H9 (cell line): ENCODE data around the gene MTCP1. TPM values are rescaled to one million over a fixed set of nuclear protein-coding genes. Genes with fewer than 3 reads are reported as not detected.
A peak's percentile ranks its signal among the peaks of the same experiment; 100 is the strongest.

Experiments
- DNase-seq: peaks from one replicate; pipeline ENCODE4 v3.0.0-alpha.2; 2017
- H2AFZ ChIP-seq: one replicate; pipeline ENCODE4 v1.6.1; 2013; ENCODE audit warnings: mild to moderate bottlenecking, low read length, control low read depth, moderate library complexity
- H2AK5ac ChIP-seq: 2 replicates; pipeline ENCODE4 v1.6.1; 2013; ENCODE audit warnings: low read length, control low read depth, mixed read lengths; ENCODE audit not compliant: insufficient read length
- H2BK120ac ChIP-seq: one replicate; pipeline ENCODE4 v1.6.1; 2013; ENCODE audit warnings: low read depth, mild to moderate bottlenecking, low read length, control low read depth, inconsistent platforms; ENCODE audit not compliant: poor library complexity, severe bottlenecking
- H2BK12ac ChIP-seq: 2 replicates; pipeline ENCODE4 v1.6.1; 2013; ENCODE audit warnings: low read length, control low read depth, mixed read lengths, low read depth; ENCODE audit not compliant: insufficient read length
- H2BK15ac ChIP-seq: 2 replicates; pipeline ENCODE4 v1.6.1; 2013; ENCODE audit warnings: low read depth, low read length, control low read depth
- H2BK20ac ChIP-seq: one replicate; pipeline ENCODE4 v1.6.1; 2013; ENCODE audit warnings: low read depth, mild to moderate bottlenecking, low read length, control low read depth, inconsistent platforms; ENCODE audit not compliant: poor library complexity, severe bottlenecking
- H2BK5ac ChIP-seq: 2 replicates; pipeline ENCODE4 v1.6.1; 2013; ENCODE audit warnings: low read length, control low read depth, mixed read lengths; ENCODE audit not compliant: insufficient read length
- H3K14ac ChIP-seq: 2 replicates; pipeline ENCODE4 v1.6.1; 2013; ENCODE audit warnings: low read length, control low read depth; ENCODE audit not compliant: insufficient read depth
- H3K18ac ChIP-seq: 2 replicates; pipeline ENCODE4 v1.6.1; 2013; ENCODE audit warnings: low read depth, mild to moderate bottlenecking, mixed read lengths, low read length, control low read depth; ENCODE audit not compliant: insufficient read length
- H3K23ac ChIP-seq: 2 replicates; pipeline ENCODE4 v1.6.1; 2013; ENCODE audit warnings: low read length, control low read depth, mixed read lengths, low read depth; ENCODE audit not compliant: insufficient read length
- H3K23me2 ChIP-seq: 2 replicates; pipeline ENCODE4 v1.6.1; 2013; ENCODE audit warnings: low read depth, mild to moderate bottlenecking, mixed read lengths, low read length, control low read depth; ENCODE audit not compliant: insufficient read length, poor library complexity, severe bottlenecking
- H3K27ac ChIP-seq: 2 replicates; pipeline ENCODE4 v1.5.1; 2013; ENCODE audit warnings: low read length, control low read depth, mixed read lengths, low read depth; ENCODE audit not compliant: insufficient read length
- H3K27me3 ChIP-seq: 2 replicates; pipeline ENCODE4 v1.6.1; 2013; ENCODE audit warnings: low read length, control low read depth, inconsistent platforms; ENCODE audit not compliant: insufficient read depth
- H3K4ac ChIP-seq: 2 replicates; pipeline ENCODE4 v1.6.1; 2013; ENCODE audit warnings: low read depth, mild to moderate bottlenecking, control low read depth, inconsistent platforms, low read length, moderate library complexity
- H3K4me1 ChIP-seq: 2 replicates; pipeline ENCODE4 v1.6.1; 2013; ENCODE audit warnings: low read length, control low read depth, inconsistent platforms; ENCODE audit not compliant: insufficient read depth
- H3K4me2 ChIP-seq: 2 replicates; pipeline ENCODE4 v1.6.1; 2013; ENCODE audit warnings: low read length, control low read depth, mixed read lengths; ENCODE audit not compliant: insufficient read length, insufficient read depth
- H3K56ac ChIP-seq: 2 replicates; pipeline ENCODE4 v1.6.1; 2013; ENCODE audit warnings: low read depth, mild to moderate bottlenecking, mixed read lengths, low read length, control low read depth; ENCODE audit not compliant: insufficient read length
- H3K79me1 ChIP-seq: 2 replicates; pipeline ENCODE4 v1.6.1; 2013; ENCODE audit warnings: low read depth, mild to moderate bottlenecking, moderate library complexity, low read length, control low read depth, inconsistent platforms; ENCODE audit not compliant: insufficient read depth, poor library complexity, severe bottlenecking
- H3K79me2 ChIP-seq: 2 replicates; pipeline ENCODE4 v1.6.1; 2013; ENCODE audit warnings: low read length, control low read depth, inconsistent platforms; ENCODE audit not compliant: insufficient read depth
- H3K9ac ChIP-seq: 2 replicates; pipeline ENCODE4 v1.6.1; 2013; ENCODE audit warnings: low read length, control low read depth, mixed read lengths; ENCODE audit not compliant: insufficient read length; ENCODE audit errors: extremely low read depth
- H3K9me3 ChIP-seq: one replicate; pipeline ENCODE4 v1.6.1; 2013; ENCODE audit warnings: low read depth, low read length, inconsistent platforms; ENCODE audit not compliant: control insufficient read depth
- H3T11ph ChIP-seq: one replicate; pipeline ENCODE4 v1.6.1; 2013; ENCODE audit warnings: mild to moderate bottlenecking, low read length, control low read depth, inconsistent platforms
- H4K20me1 ChIP-seq: one replicate; pipeline ENCODE4 v1.6.1; 2013; ENCODE audit not compliant: control insufficient read depth, insufficient read length, insufficient read depth
- H4K5ac ChIP-seq: 2 replicates; pipeline ENCODE4 v1.6.1; 2013; ENCODE audit warnings: low read depth, mild to moderate bottlenecking, mixed read lengths, low read length, control low read depth; ENCODE audit not compliant: insufficient read length
- H4K8ac ChIP-seq: replicated peaks from 2 replicates; pipeline ENCODE4 v1.6.1; 2013; ENCODE audit warnings: low read length, control low read depth, mixed read lengths, low read depth; ENCODE audit not compliant: insufficient read length
- H4K91ac ChIP-seq: 2 replicates; pipeline ENCODE4 v1.6.1; 2013; ENCODE audit warnings: low read depth, mild to moderate bottlenecking, moderate library complexity, mixed read lengths, low read length, control low read depth; ENCODE audit not compliant: insufficient read length
- H3K27ac Mint-ChIP-seq, 3 experiments: 2 replicates in 2 of 3; 3 replicates in 1 of 3; pipeline ENCODE4 v1.8.0; 2020 to 2021; ENCODE audit warnings: mixed read lengths in 3 of 3, mild to moderate bottlenecking in 1 of 3, moderate library complexity in 1 of 3
- H3K27me3 Mint-ChIP-seq: 2 replicates; pipeline ENCODE4 v1.8.0; 2021; ENCODE audit warnings: low read depth, mild to moderate bottlenecking, moderate library complexity, mixed read lengths
- H3K36me3 Mint-ChIP-seq, 3 experiments: 2 replicates in 2 of 3; 3 replicates in 1 of 3; pipeline ENCODE4 v1.8.0; 2020 to 2021; ENCODE audit warnings: low read depth in 3 of 3, mixed read lengths in 3 of 3; ENCODE audit not compliant: insufficient read depth in 1 of 3
- H3K4me1 Mint-ChIP-seq, 2 experiments: 2 replicates each; pipeline ENCODE4 v1.8.0; 2020; ENCODE audit warnings: mixed read lengths in 2 of 2
- H3K4me3 Mint-ChIP-seq, 2 experiments: 2 replicates in 1 of 2; 3 replicates in 1 of 2; pipeline ENCODE4 v1.8.0; 2020 to 2021; ENCODE audit warnings: mild to moderate bottlenecking in 2 of 2, mixed read lengths in 2 of 2, moderate library complexity in 1 of 2
- H3K9me3 Mint-ChIP-seq, 2 experiments: 2 replicates in 1 of 2; 3 replicates in 1 of 2; pipeline ENCODE4 v1.8.0; 2020; ENCODE audit warnings: mild to moderate bottlenecking in 2 of 2, mixed read lengths in 2 of 2, moderate library complexity in 1 of 2
- CTCF ChIP-seq: fragments of 200-600 bp; sonication (generic); conservative IDR thresholded peaks from 3 replicates; pipeline ENCODE4 v1.8.0; 2021; ENCODE audit warnings: antibody characterized with exemption, mild to moderate bottlenecking
- WGBS: extraction: QIAGEN DNeasy Blood & Tissue Kit; methylation state at CpG from one replicate; pipeline ENCODE4 v1.1.7; 2013; ENCODE audit warnings: missing lambda C conversion rate, low lambda C conversion rate, mixed read lengths; ENCODE audit not compliant: insufficient read length; ENCODE audit errors: extremely low coverage; 5-methylcytosine and 5-hydroxymethylcytosine counted together
- total RNA-seq: library from RNA; stranded (reverse); gene quantifications from 2 replicates; pipeline ENCODE4 v1.2.1, GENCODE V29; 2021

MTCP1 gene
- total RNA-seq, 1 experiment from 2014 or later = 21.4 TPM

- Histone ChIP-seq H3K4me2 (no peak overlapping the region), H2BK20ac (no peak overlapping the region), H4K5ac (no peak overlapping the region), H2BK15ac (no peak overlapping the region), H3K27me3 (no peaks in the 10 kb centered on the region), H2AFZ (no peak overlapping the region), H4K91ac (no peak overlapping the region), H3K79me2 (no peaks in the 10 kb centered on the region), H3K4ac (no peak overlapping the region), H3K9me3 (peaks cover 15% of the 10 kb centered on the region), H4K20me1 (no peaks in the 10 kb centered on the region), H2BK12ac (no peak overlapping the region), H2BK5ac (no peak overlapping the region), H3K9ac (no peak overlapping the region), H3T11ph (no peak overlapping the region), H3K27ac (no peak overlapping the region), H3K23me2 (no peaks in the 10 kb centered on the region), H4K8ac (no peak overlapping the region), H3K14ac (no peak overlapping the region), H3K56ac (no peak overlapping the region), H3K18ac (no peak overlapping the region), H2AK5ac (no peak overlapping the region), H3K79me1 (no peaks in the 10 kb centered on the region), H3K23ac (no peak overlapping the region), H2BK120ac (no peak overlapping the region), H3K4me1 (no peaks in the 10 kb centered on the region)
- no peak for DNase-seq
- Mint-ChIP-seq H3K36me3 (peaks cover 3 to 7% (median 4%) of the 10 kb centered on the region in 3 experiments; a peak in 5 of 7 replicates), H3K27me3 (no peaks in the 10 kb centered on the region), H3K4me3 (peak overlapping the region in 1 of 2 experiments; percentile 16; a peak in 2 of 5 replicates), H3K9me3 (peaks cover 53 to 55% of the 10 kb centered on the region in 2 experiments), H3K27ac (no peak overlapping the region), H3K4me1 (peaks cover 4 to 6% of the 10 kb centered on the region in 2 experiments)
- no peak for TF ChIP-seq CTCF
- no CpG with 5 or more reads among the region's 2 CpGs for WGBS
These were observed 42.1 kb downstream of the MTCP1 start for GRCh38 chrX:155028877-155029291.
